HG02943 (cell line): Measurements from ENCODE around the gene APCDD1.
"Not testable (repeated sequence)": the region's sequence is repeated elsewhere in the genome, so short reads cannot be mapped to it uniquely, and the experiment has no call there.

Experiments used
- ATAC-seq: cut with Tn5 transposase; IDR thresholded peaks from one replicate; pipeline ENCODE4 v1.9.1; 2021; ENCODE audit warnings: mild to moderate bottlenecking, low read depth, moderate library complexity; ENCODE audit not compliant: unreplicated experiment

Gene APCDD1

GRCh38 chr18:10485475-10485874, 31.0 kb downstream of the APCDD1 start:
- ATAC-seq, result no peak

- ATAC-seq, result no peak
These were observed 31.9 kb downstream of the APCDD1 start for GRCh38 chr18:10486362-10486761.

- ATAC-seq, result no peak
These were observed 32.7 kb downstream of the APCDD1 start for GRCh38 chr18:10487154-10487553.

- ATAC-seq, result no peak
These were observed 33.6 kb downstream of the APCDD1 start for GRCh38 chr18:10488017-10488416.

GRCh38 chr18:10490401-10491165, 36.1 kb downstream of the APCDD1 start:
- ATAC-seq, result peak; percentile 94

GRCh38 chr18:10495936-10496335, 41.5 kb downstream of the APCDD1 start:
- ATAC-seq, result no peak

- no peak for ATAC-seq
These were observed 42.8 kb downstream of the APCDD1 start for GRCh38 chr18:10497206-10497749.

GRCh38 chr18:10499230-10499629, 44.8 kb downstream of the APCDD1 start:
- no peak for ATAC-seq

GRCh38 chr18:10500038-10500437, 45.6 kb downstream of the APCDD1 start:
- ATAC-seq, result no peak

- ATAC-seq, result no peak
These were observed 50.3 kb downstream of the APCDD1 start for GRCh38 chr18:10504723-10505122.

GRCh38 chr18:10505892-10506291, 51.5 kb downstream of the APCDD1 start:
- ATAC-seq, result not testable (repeated sequence)

GRCh38 chr18:10508591-10508990, 54.2 kb downstream of the APCDD1 start:
- no peak for ATAC-seq

GRCh38 chr18:10511236-10511635, 56.8 kb downstream of the APCDD1 start:
- ATAC-seq, result no peak

GRCh38 chr18:10514082-10514481, 59.6 kb downstream of the APCDD1 start:
- no peak for ATAC-seq

GRCh38 chr18:10514601-10515000, 60.2 kb downstream of the APCDD1 start:
- no peak for ATAC-seq

GRCh38 chr18:10515456-10515855, 61.0 kb downstream of the APCDD1 start:
- no peak for ATAC-seq

GRCh38 chr18:10516078-10516477, 61.6 kb downstream of the APCDD1 start:
- ATAC-seq, result no peak

GRCh38 chr18:10518595-10519255, 64.3 kb downstream of the APCDD1 start:
- ATAC-seq, result no peak

GRCh38 chr18:10519366-10519765, 64.9 kb downstream of the APCDD1 start:
- ATAC-seq, result no peak

GRCh38 chr18:10519999-10520935, 65.8 kb downstream of the APCDD1 start:
- no peak for ATAC-seq

- ATAC-seq, result no peak
These were observed 67.1 kb downstream of the APCDD1 start for GRCh38 chr18:10521566-10521965.
